Activated T-cell treated with anti-CD3 and anti-CD28 coated beads for 4 hours (primary cell): ENCODE data around the gene NFXL1.

Experiments used
- DNase-seq: peaks from one replicate; pipeline ENCODE4 v3.0.0-alpha.2; 2020

Gene NFXL1

GRCh38 chr4:47882228-47882627, 32.2 kb downstream of the NFXL1 start:
- DNase-seq: no peak

GRCh38 chr4:47879458-47879857, 34.9 kb downstream of the NFXL1 start:
- DNase-seq: no peak

GRCh38 chr4:47876784-47877546, 37.4 kb downstream of the NFXL1 start:
- no peak for DNase-seq

GRCh38 chr4:47876310-47876709, 38.1 kb downstream of the NFXL1 start:
- no peak for DNase-seq

GRCh38 chr4:47873877-47874541, 40.4 kb downstream of the NFXL1 start:
- DNase-seq: no peak

GRCh38 chr4:47863486-47863885, 50.9 kb downstream of the NFXL1 start:
- DNase-seq: no peak

- DNase-seq: no peak
Observed at GRCh38 chr4:47862297-47862696, 52.1 kb downstream of the NFXL1 start.

GRCh38 chr4:47860305-47860704, 54.1 kb downstream of the NFXL1 start:
- DNase-seq: no peak

GRCh38 chr4:47858006-47858405, 56.4 kb downstream of the NFXL1 start:
- DNase-seq: no peak

GRCh38 chr4:47856713-47857112, 57.7 kb downstream of the NFXL1 start:
- DNase-seq: no peak

GRCh38 chr4:47855350-47855749, 59.0 kb downstream of the NFXL1 start:
- DNase-seq: no peak

GRCh38 chr4:47852136-47852535, 62.2 kb downstream of the NFXL1 start:
- no peak for DNase-seq

- no peak for DNase-seq
Observed at GRCh38 chr4:47849466-47849865, 64.9 kb downstream of the NFXL1 start.

- no peak for DNase-seq
Observed at GRCh38 chr4:47848041-47848440, 66.3 kb downstream of the NFXL1 start.

- DNase-seq: no peak
Observed at GRCh38 chr4:47842985-47843384, 71.4 kb downstream of the NFXL1 start.

GRCh38 chr4:47840291-47840690, 74.1 kb downstream of the NFXL1 start:
- DNase-seq: no peak

GRCh38 chr4:47839259-47839658, 75.1 kb downstream of the NFXL1 start:
- DNase-seq: no peak

GRCh38 chr4:47838445-47838844, 75.9 kb downstream of the NFXL1 start:
- DNase-seq: no peak

- no peak for DNase-seq
Observed at GRCh38 chr4:47837908-47838294, 76.5 kb downstream of the NFXL1 start, which contains the start of gene CORIN. CORIN (minus strand) TSS chr4:47838067; CDS start chr4:47837949, 118 bp downstream.

GRCh38 chr4:47837094-47837907, 77.1 kb downstream of the NFXL1 start:
- peak; percentile 3 for DNase-seq

GRCh38 chr4:47836641-47837093, 77.7 kb downstream of the NFXL1 start:
- peak; percentile 23 for DNase-seq

- no peak for DNase-seq
Observed at GRCh38 chr4:47835494-47835893, 78.9 kb downstream of the NFXL1 start.

GRCh38 chr4:47831026-47831679, 83.2 kb downstream of the NFXL1 start:
- no peak for DNase-seq
